GM21423 (cell line): ENCODE results near the gene NCAM2.

Experiments used
- ATAC-seq: cut with Tn5 transposase; IDR thresholded peaks from one replicate; pipeline ENCODE4 v1.9.1; 2021; ENCODE audit warnings: mild to moderate bottlenecking, moderate library complexity; ENCODE audit not compliant: unreplicated experiment

NCAM2 gene

GRCh38 chr21:21204366-21204996 lies 206.3 kb downstream of the NCAM2 start:
- no peak for ATAC-seq

GRCh38 chr21:21205604-21206003 lies 207.4 kb downstream of the NCAM2 start:
- ATAC-seq, result no peak

DNA sequence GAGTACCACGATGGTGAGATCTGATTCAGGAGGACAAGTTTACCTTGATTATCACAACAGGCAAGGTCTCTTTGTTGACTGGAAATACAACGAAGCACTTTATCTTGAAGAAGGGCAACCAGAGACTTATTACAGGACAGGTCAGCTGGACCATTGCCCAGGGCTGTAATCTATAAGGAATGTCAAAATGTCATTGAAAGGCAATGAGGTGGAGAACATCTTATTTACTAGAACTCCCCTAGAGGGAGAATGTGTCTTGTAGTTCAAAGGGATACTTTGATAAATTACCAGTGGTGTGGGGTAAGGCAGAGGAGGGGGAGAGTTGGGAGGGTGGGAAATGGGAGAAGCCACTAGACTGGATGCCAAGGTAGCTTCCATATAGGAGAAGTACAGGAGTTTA lies 212.3 kb downstream of the NCAM2 start:
- no peak for ATAC-seq

DNA sequence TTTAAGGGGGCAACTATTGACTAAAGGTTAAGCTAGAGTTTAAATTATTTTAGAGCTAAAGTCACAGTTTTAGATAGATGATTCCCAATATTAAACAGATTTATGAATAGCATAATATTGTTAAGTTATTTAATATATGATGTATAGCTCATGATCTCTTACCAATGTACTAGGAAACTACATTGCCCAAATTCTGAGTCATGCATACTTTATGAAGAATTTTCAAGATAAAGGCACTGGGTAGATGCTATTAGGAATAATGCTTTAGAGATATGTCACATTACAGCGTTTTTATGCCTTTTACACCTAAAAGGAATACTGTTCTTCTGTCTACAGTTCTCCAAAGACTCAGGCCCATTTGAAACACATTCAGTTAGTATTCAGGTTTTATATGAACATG lies 215.1 kb downstream of the NCAM2 start:
- ATAC-seq, result no peak

- ATAC-seq, result no peak
These were observed 217.8 kb downstream of the NCAM2 start for GRCh38 chr21:21216047-21216446.

GRCh38 chr21:21226472-21226871 lies 228.3 kb downstream of the NCAM2 start:
- no peak for ATAC-seq

DNA sequence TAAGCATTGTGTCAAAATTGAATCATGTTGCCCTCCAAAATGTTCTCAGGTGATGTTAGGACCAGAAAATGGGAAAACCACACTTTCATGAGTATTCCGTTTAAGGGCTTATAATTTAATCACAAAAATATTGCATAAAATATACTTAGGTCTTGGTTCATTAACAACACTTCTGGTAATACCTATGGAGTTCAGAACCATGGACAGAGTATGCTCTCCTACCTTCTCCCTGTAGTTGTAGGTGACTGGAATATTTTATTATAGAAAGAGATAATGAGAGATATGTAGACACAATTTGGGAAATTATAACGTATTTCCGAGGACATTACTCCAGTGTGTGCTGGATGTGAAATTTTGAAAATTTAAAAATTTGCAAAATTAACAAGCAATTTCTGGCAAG lies 232.5 kb downstream of the NCAM2 start:
- ATAC-seq, result no peak

DNA sequence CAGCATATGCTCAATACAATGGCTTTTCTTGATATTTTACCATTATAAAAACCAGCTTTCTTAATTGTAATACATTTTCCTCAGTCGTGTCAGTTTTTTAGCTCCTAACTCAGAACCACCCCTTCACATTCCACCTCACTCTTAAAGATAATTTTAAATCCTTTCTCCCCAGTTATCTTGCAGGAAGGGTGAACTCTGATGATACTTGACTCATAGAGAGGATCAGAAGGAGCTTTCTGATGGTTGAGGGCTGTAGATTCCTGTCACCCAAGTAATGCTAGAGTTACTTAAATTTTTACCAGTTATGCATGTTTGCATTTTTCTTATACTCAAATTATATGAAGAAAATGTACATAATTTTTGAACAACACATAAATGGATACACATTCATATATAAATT lies 233.7 kb downstream of the NCAM2 start:
- no peak for ATAC-seq

GRCh38 chr21:21232320-21232719 lies 234.1 kb downstream of the NCAM2 start:
- no peak for ATAC-seq

GRCh38 chr21:21233051-21233450 lies 234.8 kb downstream of the NCAM2 start:
- no peak for ATAC-seq

DNA sequence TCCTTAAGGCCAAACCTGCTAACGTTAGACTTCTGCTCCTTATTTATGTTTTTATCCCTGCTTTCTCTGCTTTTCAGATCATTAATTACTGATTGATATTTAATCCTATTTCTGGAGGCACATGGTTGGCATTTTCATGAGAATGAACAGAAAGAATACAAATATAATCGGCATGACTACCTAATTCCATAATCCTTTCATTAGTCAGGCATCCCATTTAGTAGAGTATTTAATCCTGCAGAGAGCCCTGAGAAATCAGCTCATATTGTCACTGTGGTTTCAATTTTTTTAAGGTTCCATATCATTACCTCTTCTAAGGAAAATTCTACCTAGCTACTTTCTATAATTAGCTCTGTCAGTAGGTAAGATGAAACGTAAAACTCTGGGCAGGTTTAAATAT lies 238.8 kb downstream of the NCAM2 start:
- ATAC-seq, result no peak

- ATAC-seq, result no peak
These were observed 240.6 kb downstream of the NCAM2 start for GRCh38 chr21:21238629-21239400.

DNA sequence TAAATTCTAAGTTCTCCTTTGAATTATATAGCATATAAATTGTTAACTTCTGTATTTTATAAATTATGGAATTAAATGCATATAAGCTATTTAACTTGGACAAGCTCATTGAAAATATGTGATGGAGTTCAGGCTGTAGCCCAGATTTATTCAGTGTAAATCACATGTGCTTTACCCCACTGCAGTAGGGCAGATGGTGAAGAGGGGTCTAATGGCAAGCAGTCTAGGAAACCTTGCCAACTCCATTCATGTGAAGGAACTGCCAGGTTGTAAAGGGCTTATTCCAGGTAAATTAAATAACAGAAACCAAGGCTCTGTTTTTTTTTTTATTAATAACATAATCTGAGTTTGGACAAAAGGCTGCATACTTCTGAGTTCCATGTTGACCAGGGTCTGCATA lies 243.2 kb downstream of the NCAM2 start:
- no peak for ATAC-seq

- no peak for ATAC-seq
These were observed 247.8 kb downstream of the NCAM2 start for GRCh38 chr21:21246007-21246406.

DNA sequence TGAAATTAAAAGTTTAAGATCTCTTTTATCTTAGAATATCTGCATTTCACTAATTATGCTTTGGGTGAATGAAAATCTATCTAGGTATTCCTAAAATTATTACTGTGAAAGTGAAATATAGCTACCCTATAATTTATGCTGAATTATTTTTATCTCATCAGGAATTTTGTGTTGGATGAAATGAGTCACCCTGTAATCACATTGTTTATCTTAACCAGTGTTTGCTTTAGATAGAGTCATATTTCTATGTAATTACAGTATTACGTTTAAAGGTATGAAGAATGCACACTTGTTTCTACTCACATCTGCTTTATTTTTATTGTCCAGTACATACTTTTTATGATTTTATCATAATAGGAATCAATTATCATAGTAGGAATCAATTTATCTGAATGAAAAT lies 249.2 kb downstream of the NCAM2 start:
- no peak for ATAC-seq

DNA sequence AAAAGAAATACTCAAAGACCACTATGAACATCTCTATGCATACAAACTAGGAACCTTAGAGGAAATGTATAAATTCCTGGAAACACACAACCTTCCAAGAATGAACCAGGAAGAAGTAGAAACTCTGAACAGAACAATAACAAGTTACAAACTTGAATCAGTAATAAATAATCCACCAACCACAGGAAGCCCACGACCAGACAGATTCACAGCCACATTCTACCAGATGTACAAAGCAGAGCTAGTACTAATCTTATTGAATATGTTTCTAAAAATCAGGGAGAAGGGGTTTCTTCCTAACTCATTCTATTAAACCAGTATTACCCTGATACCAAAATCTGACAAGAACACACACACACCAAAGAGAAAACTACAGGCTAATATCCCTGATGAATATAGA lies 263.8 kb downstream of the NCAM2 start:
- ATAC-seq, result no peak

- ATAC-seq, result no peak
These were observed 269.9 kb downstream of the NCAM2 start for GRCh38 chr21:21268061-21268471.

DNA sequence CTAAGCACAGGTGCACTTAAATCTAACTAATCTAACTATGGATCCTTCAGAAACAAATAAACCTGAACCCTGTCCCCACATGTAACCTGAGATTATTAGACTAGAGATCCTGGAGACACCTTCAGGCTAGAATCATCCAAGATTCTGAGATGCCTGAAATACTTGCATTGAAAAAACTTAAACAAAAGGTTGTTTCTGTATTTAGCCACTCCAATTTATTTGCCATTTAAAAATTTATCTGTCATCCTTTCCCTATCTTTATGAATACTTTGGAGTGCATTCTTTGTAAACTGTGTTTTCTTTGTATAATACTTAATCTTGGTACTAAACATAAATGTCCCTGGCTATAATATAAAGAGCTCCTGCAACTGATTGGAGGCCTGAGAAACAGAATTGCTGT lies 270.7 kb downstream of the NCAM2 start:
- ATAC-seq, result no peak

DNA sequence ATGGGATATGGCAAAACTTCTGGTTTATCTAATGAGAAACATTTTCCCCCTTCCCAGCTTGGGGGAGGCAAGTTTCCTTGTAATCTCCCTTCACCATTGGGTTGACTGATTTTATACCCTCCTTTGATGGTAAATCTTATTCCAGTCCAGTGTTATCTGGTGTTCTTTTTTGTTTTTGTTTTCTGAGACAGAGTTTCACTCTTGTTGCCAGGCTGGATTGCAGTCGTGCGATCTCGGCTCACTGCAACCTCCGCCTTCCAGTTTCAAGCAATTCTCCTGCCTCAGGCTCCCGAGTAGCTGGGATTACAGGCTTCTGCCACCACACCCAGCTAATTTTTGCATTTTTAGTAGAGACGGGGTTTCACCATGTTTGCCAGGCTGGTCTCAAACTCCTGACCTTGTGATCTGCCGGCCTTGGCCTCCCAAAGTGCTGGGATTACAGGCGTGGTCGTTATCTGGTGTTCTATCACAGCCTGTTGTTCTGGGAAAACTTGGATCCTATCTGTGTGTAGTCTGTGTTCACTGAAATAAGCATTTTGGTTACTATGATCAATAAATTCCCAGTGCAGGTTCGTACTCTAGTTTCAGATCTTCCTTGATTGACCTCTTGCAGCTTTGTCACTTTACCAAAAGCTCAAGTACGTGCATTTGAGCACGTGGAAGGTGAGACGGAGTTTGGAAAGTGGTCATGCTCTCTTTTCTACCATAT lies 281.1 kb downstream of the NCAM2 start:
- ATAC-seq, result no peak

DNA sequence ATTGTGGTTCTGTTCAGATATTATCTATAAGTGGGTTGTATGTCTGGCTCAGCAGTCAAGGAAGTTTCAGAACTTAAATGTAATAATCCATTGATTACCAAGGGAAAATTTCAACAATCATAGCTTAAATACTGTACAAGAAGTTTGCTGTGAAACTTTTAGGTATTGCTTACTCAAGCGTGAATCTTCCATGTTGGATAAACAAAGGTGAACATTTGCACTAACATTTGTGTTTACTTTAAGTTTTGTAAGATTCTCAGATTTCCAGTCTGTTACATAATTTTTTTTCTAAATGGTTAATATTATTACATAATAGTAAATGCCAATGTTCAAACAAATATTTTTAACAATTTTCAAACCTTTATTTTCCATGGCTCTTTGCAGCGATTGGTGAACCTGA lies 285.6 kb downstream of the NCAM2 start:
- no peak for ATAC-seq

GRCh38 chr21:21286170-21286798 lies 288.1 kb downstream of the NCAM2 start:
- ATAC-seq, result no peak

DNA sequence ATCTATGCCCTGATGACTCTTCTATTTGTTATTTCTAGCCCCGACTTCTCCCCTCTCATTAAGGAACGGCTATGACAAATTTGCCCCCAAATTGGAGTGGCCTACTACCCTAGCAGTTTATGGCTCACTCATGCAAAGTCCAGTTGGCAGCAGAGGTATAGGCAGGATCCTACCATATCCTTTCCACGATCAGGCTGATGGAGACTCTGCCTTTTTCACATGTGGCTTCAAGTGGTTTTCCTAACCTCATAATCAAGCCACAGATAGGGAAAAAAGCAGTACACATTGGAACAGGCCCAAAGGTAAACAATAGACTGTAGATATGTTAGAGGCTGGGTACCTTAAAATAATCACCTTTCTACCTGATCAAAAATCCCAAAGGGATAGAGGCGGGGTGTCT lies 292.5 kb downstream of the NCAM2 start:
- no peak for ATAC-seq
